SH-SY5Y (cell line): ENCODE data around the gene PEG3.

ENCODE experiments used
- GATA2 ChIP-seq: IDR thresholded peaks from 2 replicates; pipeline ENCODE4 v1.6.1; 2011; ENCODE audit warnings: mild to moderate bottlenecking, low read depth, low read length
- GATA3 ChIP-seq: IDR thresholded peaks from 2 replicates; pipeline ENCODE4 v1.6.1; 2011; ENCODE audit warnings: low read depth, mild to moderate bottlenecking, low read length, moderate library complexity

GRCh38 chr19:56808717-56809392 lies 31.7 kb downstream of the PEG3 start:
- TF ChIP-seq GATA3, result no peak
- TF ChIP-seq GATA2, result no peak
